H54 (cell line): ENCODE measurements around the gene ERC2.
"Not testable (repeated sequence)": the region's sequence is repeated elsewhere in the genome, so short reads cannot be mapped to it uniquely, and the experiment has no call there.

Source experiments
- DNase-seq: peaks from one replicate; pipeline ENCODE4 v3.0.0; 2011; ENCODE audit warnings: low spot score, mixed read lengths; ENCODE audit not compliant: insufficient read length
- FAIRE-seq: peaks from 3 replicates; lab custom pipeline; 2011; peaks lifted over from hg19 to GRCh38; lab: Jason Lieb, UNC
- POLR2A ChIP-seq: IDR thresholded peaks from 2 replicates; pipeline ENCODE4 v1.6.1; 2011; ENCODE audit warnings: low read depth, mild to moderate bottlenecking, low read length

The ERC2 gene

DNA sequence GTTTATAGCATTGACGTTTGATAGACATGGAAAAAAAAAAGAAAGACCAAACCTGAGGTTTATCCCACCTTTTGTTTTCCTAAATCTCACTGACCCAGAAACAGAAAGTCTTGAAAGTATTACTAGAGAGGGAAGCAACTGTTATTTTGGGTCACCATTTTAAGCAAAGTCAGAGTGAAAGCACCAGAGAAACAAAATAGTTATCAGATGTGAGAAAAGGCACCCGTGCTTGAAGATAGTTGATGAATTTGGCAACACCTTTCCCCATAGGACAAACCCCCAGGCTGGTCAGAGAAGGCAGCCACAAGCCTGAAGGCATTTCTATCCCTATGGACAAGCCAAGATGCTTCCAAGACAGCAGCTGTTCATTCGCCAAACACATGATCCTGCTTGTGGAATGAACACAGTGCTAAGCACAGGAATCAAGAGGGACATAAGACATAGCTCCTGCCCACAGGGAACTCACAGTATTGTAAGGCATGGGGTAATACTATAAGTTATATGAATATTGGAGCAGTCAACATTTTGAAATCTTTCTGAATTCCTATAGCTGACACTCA, 170.9 kb downstream of the ERC2 start:
- DNase-seq (no peak), FAIRE-seq (no peak)
- TF ChIP-seq POLR2A, result no peak

DNA sequence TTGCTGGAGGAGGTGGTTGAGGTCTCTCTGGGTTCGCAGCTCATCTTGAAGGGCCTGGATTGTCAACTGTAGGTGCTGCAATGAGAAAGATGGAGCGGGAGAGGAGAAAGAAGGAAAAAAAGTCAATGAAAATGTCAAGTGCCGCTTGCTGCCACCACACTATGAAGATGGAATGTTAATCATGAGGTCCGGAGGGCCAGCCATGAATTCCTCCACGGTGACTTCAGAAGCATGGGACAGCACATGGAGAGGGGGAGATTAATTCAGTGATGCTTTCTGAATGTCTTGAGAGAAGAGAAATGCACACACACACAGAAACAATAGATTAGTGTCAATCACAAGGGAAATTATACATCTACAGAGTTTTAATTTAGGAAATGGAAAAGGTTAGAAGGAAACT, 171.9 kb downstream of the ERC2 start:
- no peak for TF ChIP-seq POLR2A
- FAIRE-seq (no peak), DNase-seq (no peak)

DNA sequence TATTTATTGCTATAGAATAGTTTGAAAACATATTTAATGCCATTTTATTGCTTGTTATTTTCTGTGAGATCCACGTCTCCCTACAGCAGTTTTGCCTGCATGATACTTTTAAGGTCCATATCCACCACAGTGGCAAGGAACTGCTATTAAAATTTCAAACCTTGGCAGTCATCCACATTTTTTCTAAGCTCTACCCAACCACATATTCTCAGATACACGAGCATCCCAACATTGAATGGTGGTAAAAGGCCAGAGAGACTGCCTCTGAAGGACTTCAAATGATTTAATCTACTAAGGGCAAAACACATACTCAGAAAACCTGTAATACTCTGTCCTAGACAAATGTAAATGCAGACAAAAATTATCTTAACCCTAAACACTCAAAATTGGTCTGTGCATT, 173.1 kb downstream of the ERC2 start:
- DNase-seq (no peak), FAIRE-seq (no peak)
- TF ChIP-seq POLR2A, result no peak

DNA sequence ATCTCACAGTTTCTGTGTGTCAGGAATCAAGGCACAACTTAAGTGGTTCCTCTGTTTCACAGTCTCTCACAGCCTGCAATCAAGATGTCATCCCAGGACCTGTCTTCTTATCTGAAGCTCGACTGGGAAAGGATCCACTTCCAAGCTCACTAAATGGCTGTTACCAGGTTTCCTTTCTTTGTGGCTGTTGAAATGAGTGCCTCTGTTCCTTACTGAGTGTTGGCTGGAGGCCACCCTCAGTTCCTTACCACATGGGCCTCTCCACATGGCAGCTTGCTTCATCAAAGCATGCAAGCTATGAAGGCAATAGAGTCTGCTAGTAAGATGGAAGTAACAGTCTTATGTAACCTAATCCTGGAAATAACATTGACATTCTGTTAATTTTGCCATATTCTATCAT, 174.0 kb downstream of the ERC2 start:
- FAIRE-seq (no peak), DNase-seq (no peak)
- TF ChIP-seq POLR2A, result no peak

DNA sequence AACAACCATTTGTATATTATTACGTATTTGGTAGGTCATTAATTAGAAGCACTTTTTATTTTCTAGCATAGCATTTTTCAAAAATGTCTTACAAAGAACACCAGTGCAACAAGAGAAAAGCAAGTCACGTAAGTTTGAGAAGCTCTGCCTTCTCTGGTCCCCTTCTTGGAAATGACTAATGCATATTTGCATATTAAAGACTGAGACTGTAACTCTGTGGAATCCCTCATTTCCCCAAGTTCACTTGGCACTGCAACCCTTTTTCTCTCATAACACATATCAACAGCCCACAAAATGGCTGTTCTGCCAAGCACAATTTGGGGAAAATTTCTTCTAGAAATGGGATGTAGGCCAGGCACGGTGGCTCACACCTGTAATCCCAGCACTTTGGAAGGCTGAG, 176.3 kb downstream of the ERC2 start:
- no peak for TF ChIP-seq POLR2A
- DNase-seq (no peak), FAIRE-seq (no peak)

DNA sequence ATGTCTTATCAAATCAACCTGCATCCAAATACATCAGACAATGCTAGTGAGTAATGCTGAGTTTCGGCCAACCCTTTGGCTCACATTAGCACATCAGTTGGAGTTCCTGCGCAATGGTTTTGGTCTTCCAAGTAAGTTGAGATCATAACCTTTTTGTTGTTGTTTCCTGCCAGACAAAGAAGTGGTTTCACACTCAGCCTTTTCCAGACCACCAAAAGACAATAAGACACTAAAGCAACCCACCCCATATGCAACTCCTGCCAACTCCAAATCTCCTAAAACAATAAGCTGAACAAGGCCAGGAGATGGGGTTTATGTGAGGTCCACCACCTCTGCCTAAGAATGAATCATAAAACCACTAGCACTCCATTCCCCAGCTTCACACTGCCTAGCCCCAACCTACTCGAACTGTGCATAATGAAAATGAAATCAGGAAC, 177.0 kb downstream of the ERC2 start:
- no peak for FAIRE-seq
- TF ChIP-seq POLR2A, result no peak
- DNase-seq, result no peak

DNA sequence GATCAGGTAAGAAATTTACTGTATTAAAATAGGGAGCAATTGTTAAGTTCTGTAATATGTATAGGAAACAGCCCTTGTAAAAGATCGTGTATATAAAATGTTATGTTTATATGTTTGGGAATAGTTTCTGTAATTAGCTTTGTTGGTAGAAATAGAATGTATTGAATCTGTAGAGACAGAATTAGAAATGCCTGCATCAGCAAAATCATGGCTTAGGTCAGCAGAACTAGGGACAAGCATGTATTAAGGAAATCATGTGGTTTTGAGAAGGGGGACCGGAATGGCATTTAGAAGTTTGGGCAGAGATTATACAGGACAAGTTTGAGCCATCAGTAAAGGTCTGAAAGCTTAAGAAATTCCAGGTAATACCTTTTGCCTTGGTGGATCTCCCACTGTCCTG, 177.9 kb downstream of the ERC2 start:
- no peak for TF ChIP-seq POLR2A
- DNase-seq (no peak), FAIRE-seq (no peak)

DNA sequence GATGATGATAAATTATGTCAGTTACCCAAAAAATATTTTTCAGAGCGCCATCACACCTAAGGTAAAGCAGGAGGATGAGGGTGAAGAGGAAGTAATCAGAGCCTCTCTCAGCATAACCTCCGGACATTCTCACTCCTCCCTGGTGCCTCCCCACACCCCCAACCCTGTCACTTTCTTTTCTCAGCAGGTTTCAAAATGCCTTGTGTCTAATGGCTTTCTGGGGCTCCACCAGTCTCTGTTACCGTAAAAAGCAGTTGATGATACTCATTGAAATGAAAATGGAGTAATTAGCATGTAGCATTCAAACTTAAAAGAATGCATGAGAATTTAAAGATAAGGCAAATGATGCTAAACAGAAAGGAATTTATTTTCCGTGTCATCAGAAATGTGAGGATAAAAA, 180.0 kb downstream of the ERC2 start:
- DNase-seq, result no peak
- no peak for TF ChIP-seq POLR2A
- no peak for FAIRE-seq

DNA sequence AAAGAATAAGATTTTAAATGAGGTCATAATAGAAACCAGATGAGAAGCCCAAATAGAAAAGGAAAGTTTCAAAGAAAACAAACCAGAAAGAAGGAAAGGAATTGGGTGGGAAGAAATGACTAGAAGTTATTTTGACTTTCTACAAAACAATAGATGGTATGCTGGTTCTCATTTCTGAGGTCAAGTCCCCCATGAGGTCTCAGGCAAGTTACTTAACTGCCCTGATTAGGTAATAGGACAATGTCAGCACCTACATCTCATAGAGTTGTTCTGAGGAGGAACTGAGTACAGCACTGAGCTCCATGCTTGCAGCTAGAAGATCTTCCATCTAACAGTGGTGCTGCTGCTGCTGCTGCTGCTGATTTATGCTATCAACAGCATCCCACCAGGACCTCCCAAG, 185.9 kb downstream of the ERC2 start:
- FAIRE-seq, result no peak
- no peak for DNase-seq
- no peak for TF ChIP-seq POLR2A

DNA sequence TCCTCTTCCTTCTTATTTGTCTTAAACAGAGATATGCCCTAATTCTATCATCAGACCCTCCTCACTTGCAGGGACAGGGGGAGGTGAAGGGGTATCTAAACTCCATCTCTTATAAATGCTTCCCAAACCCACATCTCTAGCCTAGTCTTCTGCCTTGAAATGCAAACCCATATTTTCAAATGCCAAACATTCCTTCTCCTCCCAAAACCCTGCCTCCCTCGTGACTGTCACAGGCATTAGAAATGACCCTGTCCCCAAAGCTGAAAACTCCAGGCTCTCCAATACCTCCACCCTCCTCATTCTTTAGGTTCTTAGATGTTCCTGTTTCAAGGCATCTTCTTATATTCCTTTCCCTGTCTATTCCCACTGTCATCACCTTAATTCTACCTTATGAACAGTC, 191.0 kb downstream of the ERC2 start:
- no peak for DNase-seq
- no peak for FAIRE-seq
- TF ChIP-seq POLR2A, result no peak

DNA sequence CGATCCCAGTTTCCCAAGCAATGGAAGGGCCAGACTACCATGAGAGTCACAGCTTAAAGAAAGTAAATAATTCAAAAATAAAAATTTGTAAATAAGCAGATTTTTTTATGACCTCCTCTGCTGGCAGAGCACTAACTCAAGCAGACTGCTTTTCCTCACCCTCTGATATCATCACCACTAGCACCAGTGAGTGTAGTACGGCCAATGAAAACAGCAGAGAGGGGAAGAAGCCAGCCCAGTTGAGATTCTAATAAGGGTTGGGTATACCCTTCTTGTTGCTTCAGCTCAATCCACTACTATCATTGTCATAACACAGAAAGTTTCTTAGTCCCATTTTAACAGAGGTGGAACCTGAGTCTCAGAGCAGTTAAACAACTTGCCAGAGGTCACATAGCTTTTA, 193.1 kb downstream of the ERC2 start:
- TF ChIP-seq POLR2A, result no peak
- FAIRE-seq, result no peak
- no peak for DNase-seq

DNA sequence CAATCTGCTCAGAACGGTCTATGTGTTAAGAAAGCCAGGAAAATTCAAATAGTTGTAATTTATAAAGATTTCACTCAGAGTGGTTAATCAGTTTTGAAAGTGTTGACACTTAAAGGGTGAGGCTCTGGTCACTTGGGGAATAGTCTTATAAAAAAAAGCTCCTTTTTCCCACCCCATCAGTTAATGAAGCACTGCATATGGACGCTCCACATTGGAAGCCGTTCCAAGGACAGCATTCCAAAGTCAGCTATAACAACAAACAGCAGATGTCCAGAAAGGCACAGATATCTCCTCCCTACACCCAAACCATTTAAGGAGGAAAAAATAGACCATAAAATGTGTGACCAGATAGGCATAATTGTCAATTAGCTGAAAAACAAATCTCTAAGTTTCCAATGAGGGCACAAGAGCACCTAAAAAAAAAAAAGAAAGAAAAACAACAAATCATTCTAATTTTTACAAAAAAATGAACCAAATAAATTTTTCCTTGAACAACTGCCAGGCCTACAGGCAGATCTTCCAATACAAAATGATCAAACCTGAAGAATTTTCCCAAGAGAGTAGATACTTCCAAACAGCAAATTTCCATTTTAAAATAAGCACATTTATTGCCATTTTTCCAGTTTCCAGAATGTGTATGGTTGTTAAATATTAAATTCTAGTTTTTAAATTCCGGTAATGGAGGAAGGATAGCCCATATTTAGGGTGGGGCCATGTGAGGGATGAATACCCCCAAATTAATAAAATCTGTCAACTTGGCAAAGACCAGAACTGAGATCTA, 198.3 kb downstream of the ERC2 start:
- FAIRE-seq, result no peak
- TF ChIP-seq POLR2A, result no peak
- no peak for DNase-seq

DNA sequence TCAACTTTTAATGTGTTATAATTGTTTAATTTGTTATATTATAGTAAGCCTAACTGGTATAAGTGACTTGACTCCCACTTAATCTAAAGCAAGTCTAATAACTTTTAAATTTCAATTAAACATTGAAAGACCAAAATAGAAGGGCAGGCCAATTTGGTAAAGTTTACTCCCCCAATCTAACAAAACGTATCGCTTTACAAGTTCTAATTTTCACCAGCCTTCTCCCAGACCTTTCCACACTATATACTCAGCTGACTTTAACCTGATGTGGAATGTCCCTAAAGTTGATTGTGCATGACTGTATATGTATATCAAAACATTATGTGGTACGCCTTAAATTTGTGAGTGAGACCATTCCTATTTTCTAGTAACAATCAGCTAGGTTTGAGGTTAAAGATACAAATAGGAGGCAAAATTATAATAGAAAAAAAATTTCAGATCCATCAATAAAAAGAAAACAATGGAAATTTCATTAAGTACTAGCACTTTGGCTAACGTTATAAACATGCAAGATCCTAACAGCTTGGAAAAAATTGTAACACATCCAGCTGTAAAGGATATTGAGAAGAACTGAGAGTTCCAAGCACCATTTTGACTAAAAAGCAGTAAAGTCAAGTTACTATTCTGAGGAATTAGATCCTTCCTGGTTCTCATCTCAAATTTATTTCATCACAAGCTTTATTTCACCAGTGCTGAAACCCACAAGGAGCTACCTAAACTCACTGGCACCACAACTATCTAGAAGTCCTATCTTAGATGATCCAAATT, 199.5 kb downstream of the ERC2 start:
- FAIRE-seq, result no peak
- no peak for DNase-seq
- no peak for TF ChIP-seq POLR2A

DNA sequence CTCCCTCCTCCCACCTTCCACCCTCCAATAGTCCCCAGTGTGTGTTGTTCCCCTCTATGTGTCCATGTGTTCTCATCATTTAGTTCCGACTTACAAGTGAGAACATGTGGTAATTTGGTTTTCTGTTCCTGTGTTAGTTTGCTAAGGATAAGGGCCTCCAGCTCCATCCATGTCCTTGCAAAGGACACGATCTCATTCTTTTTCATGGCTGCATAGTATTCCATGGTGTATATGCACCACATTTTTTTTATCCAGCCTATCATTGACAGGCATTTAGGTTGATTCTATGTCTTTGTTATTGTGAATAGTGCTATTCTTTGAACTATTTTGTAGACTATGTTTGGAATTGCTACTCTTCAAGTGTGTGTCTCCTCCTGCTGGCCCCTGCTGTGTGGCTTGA, 206.4 kb downstream of the ERC2 start:
- FAIRE-seq, DNase-seq: not testable (repeated sequence)
